Neural cell (in vitro differentiated cells): ENCODE results near the gene RBM17. TPM values are rescaled to one million over a fixed set of nuclear protein-coding genes. Genes with fewer than 3 reads are reported as not detected.

ENCODE experiments used
- H2AFZ ChIP-seq: fragments of 200-600, 300-800 bp; sonication (generic), shearing (Covaris generic); 2 replicates; pipeline ENCODE4 v1.6.0; 2014; ENCODE audit warnings: low read depth, mild to moderate bottlenecking, antibody characterized with exemption, low read length, moderate library complexity
- H3F3A ChIP-seq: fragments of 200-600 bp; shearing (Covaris generic); 2 replicates; pipeline ENCODE4 v1.6.1; 2016; ENCODE audit warnings: mild to moderate bottlenecking, moderate library complexity, mixed read lengths, antibody characterized with exemption, low read length; ENCODE audit not compliant: insufficient read depth, poor library complexity, severe bottlenecking
- H3K27ac ChIP-seq: fragments of 200-600, 300-800 bp; sonication (generic), shearing (Covaris generic); 2 replicates; pipeline ENCODE4 v1.5.1; 2014; ENCODE audit warnings: mild to moderate bottlenecking, low read length, moderate library complexity
- H3K27me3 ChIP-seq: fragments of 300-800, 200-600 bp; sonication (generic), shearing (Covaris generic); 2 replicates; pipeline ENCODE4 v1.6.0; 2014; ENCODE audit warnings: mild to moderate bottlenecking, low read depth, low read length, moderate library complexity; ENCODE audit not compliant: insufficient read depth
- H3K36me3 ChIP-seq: fragments of 300-800, 200-600 bp; sonication (generic), shearing (Covaris generic); 2 replicates; pipeline ENCODE4 v1.5.1; 2014; ENCODE audit warnings: mild to moderate bottlenecking, antibody characterized with exemption, low read length, moderate library complexity; ENCODE audit not compliant: insufficient read depth
- H3K4me2 ChIP-seq: fragments of 300-800, 200-600 bp; sonication (generic), shearing (Covaris generic); 2 replicates; pipeline ENCODE4 v1.6.0; 2014; ENCODE audit warnings: mild to moderate bottlenecking, low read length
- H3K4me3 ChIP-seq: fragments of 300-800, 200-600 bp; sonication (generic), shearing (Covaris generic); 2 replicates; pipeline ENCODE4 v1.5.1; 2014; ENCODE audit warnings: mild to moderate bottlenecking, low read length, moderate library complexity
- H3K79me2 ChIP-seq: fragments of 200-600 bp; shearing (Covaris generic); replicated peaks from 2 replicates; pipeline ENCODE4 v1.6.0; 2014; ENCODE audit warnings: mild to moderate bottlenecking, low read length, moderate library complexity; ENCODE audit not compliant: insufficient read depth
- H3K9ac ChIP-seq: fragments of 300-800, 200-600 bp; sonication (generic), shearing (Covaris generic); 2 replicates; pipeline ENCODE4 v1.6.1; 2016; ENCODE audit warnings: mild to moderate bottlenecking, low read length, mixed read lengths
- H3K9me2 ChIP-seq: fragments of 200-600 bp; shearing (Covaris generic); 2 replicates; pipeline ENCODE4 v1.6.1; 2016; ENCODE audit warnings: mild to moderate bottlenecking, low read length, mixed read lengths; ENCODE audit not compliant: insufficient read depth
- H3K9me3 ChIP-seq: fragments of 200-600, 300-800 bp; sonication (generic), shearing (Covaris generic); 2 replicates; pipeline ENCODE4 v1.6.1; 2016; ENCODE audit warnings: mild to moderate bottlenecking, mixed run types, low read length, moderate library complexity, mixed read lengths
- H4K20me1 ChIP-seq: fragments of 200-600 bp; shearing (Covaris generic); 2 replicates; pipeline ENCODE4 v1.6.1; 2016; ENCODE audit warnings: mild to moderate bottlenecking, mixed run types; ENCODE audit not compliant: insufficient read depth
- CTCF ChIP-seq: fragments of 450-650 bp; IDR thresholded peaks from 2 replicates; pipeline ENCODE4 v1.5.1; 2014; ENCODE audit warnings: antibody characterized with exemption, mild to moderate bottlenecking, moderate library complexity; ENCODE audit not compliant: poor library complexity, severe bottlenecking
- EP300 ChIP-seq: fragments of 450-650 bp; conservative IDR thresholded peaks from 2 replicates; pipeline ENCODE4 v1.6.1; 2014; ENCODE audit warnings: antibody characterized with exemption, mild to moderate bottlenecking, moderate library complexity; ENCODE audit not compliant: poor library complexity, severe bottlenecking
- EZH2 ChIP-seq: fragments of 200-600, 300-800 bp; shearing (Covaris generic), sonication (generic); IDR thresholded peaks from 2 replicates; pipeline ENCODE4 v1.6.1; 2014; ENCODE audit warnings: antibody characterized with exemption, low read length, borderline replicate concordance, mild to moderate bottlenecking; ENCODE audit not compliant: insufficient read depth, poor library complexity, severe bottlenecking
- MXI1 ChIP-seq: fragments of 450-650 bp; conservative IDR thresholded peaks from 2 replicates; pipeline ENCODE4 v1.6.1; 2014; ENCODE audit warnings: antibody characterized with exemption, mild to moderate bottlenecking; ENCODE audit not compliant: poor library complexity, severe bottlenecking
- POLR2AphosphoS5 ChIP-seq: IDR thresholded peaks from 2 replicates; pipeline ENCODE4 v1.6.1; 2012
- RAD21 ChIP-seq: fragments of 450-650 bp; conservative IDR thresholded peaks from 2 replicates; pipeline ENCODE4 v1.6.1; 2014; ENCODE audit warnings: antibody characterized with exemption, mild to moderate bottlenecking, moderate library complexity
- REST ChIP-seq: IDR thresholded peaks from 2 replicates; pipeline ENCODE4 v1.6.1; 2012; ENCODE audit warnings: borderline replicate concordance
- SMC3 ChIP-seq: fragments of 450-650 bp; conservative IDR thresholded peaks from 2 replicates; pipeline ENCODE4 v1.6.1; 2014; ENCODE audit warnings: antibody characterized with exemption, mild to moderate bottlenecking, moderate library complexity; ENCODE audit not compliant: poor library complexity
- TAF1 ChIP-seq: IDR thresholded peaks from 2 replicates; pipeline ENCODE4 v1.6.1; 2012; ENCODE audit warnings: low read depth
- polyA plus RNA-seq: library from polyadenylated mRNA; depleted of rRNA; stranded (reverse); fragments of >200 nt; gene quantifications from 2 replicates; pipeline ENCODE4 v1.2.3, GENCODE V29; 2014

Gene RBM17
- polyA plus RNA-seq, 1 donor from 2014 or later = 109 TPM

DNA sequence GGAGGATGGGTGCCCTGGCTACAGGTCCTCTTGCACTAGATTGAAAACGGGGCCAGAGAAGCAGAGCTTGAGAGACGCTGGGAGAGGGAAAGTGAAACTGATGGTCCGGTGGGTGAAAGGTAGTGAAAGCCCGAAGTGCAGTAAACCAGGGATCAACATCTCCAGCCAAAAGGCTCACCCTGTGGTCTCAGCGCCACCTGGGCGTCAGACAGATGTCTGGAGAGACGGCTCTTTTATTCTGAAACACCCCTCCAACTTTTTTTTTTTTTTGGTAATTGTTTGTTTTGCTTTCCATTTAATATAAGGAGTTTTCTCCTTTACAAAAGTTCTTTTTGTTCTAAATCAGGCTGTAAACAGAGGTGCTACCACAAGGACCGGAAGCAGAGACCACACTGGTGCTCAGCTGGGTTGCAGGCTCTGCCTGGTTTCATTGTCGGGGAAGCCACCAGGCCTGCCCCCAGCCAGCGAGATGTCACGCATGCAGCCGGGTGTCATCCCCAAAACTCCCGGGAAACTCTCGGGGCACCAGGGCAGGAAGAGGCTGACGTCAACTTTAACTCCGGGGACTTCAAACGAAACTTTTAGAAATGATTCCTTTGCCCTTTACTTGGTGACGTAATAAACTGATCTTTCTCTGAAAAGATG is 37.9 kb upstream of the RBM17 start:
- Histone ChIP-seq H3K9me2 (no peaks in the 10 kb centered on the region), H2AFZ (no peak overlapping the region), H3K4me2 (no peak overlapping the region), H3K27me3 (no peaks in the 10 kb centered on the region), H3K36me3 (no peaks in the 10 kb centered on the region), H3K9me3 (no peaks in the 10 kb centered on the region), H3K4me3 (no peak overlapping the region), H3F3A (no peaks in the 10 kb centered on the region), H3K9ac (no peak overlapping the region), H3K79me2 (no peaks in the 10 kb centered on the region), H4K20me1 (no peaks in the 10 kb centered on the region), H3K27ac (no peak overlapping the region)
- TF ChIP-seq REST (no peak), POLR2AphosphoS5 (no peak), EZH2 (no peak), MXI1 (no peak), RAD21 (no peak), SMC3 (no peak), TAF1 (no peak), CTCF (no peak), EP300 (no peak)

DNA sequence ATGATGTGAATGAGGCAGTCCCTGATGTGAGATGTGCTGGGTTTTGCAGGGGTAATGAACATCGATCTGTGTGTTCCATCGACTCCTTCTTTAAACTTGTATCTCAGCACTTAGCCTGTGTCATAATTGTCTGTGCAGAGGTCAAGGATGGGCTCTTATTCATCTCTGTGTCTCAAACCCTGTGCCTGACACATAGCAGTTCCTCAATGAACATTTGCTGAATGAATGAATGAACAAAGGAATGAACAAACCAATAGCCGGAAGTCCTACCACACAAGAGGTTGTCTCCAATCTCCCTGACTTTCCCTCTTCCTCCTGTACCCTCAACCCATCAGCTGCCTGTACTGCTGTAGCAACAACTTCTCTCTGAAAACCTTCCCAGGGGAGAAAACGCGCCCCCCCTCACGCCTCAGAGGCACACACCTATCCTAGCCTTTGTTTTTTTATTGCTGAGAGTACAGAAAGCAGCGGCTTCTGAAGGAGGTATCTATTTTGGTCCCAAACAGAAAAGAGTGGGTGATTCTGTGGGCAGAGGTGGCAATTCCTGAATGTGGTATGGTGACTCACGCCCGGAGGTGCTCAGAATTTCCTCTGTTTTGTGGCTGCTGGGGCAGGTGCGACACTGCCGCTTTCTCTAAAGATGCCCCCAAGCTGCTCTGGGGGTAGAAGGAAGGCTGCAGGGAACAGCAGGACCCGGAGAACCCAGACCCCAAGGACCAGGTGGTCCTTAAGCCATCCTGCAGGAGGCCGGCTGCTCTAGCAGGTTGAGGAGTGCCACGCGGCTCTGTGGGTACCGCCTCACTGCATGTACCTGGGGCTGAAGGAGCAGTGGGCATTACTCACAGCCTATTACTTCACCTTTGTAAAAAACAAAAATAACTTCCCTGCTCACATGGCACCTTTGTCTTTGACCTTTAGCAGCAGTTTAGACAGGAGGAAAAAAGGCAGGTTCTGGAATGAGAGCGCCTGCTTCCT is 36.3 kb upstream of the RBM17 start:
- no peaks in the 10 kb centered on the region for H3K36me3 ChIP-seq
- TF ChIP-seq TAF1 = no peak
- TF ChIP-seq POLR2AphosphoS5 = no peak
- TF ChIP-seq RAD21 = no peak
- TF ChIP-seq EP300 = no peak
- TF ChIP-seq MXI1 = no peak
- H3K9ac ChIP-seq = no peak overlapping the region
- H3K79me2 ChIP-seq = no peaks in the 10 kb centered on the region
- no peak overlapping the region for H2AFZ ChIP-seq
- H3K9me2 ChIP-seq = no peaks in the 10 kb centered on the region
- H3K27ac ChIP-seq = no peak overlapping the region
- H3K27me3 ChIP-seq = no peaks in the 10 kb centered on the region
- H3F3A ChIP-seq = no peaks in the 10 kb centered on the region
- no peaks in the 10 kb centered on the region for H3K9me3 ChIP-seq
- no peaks in the 10 kb centered on the region for H4K20me1 ChIP-seq
- H3K4me2 ChIP-seq = no peak overlapping the region
- no peak overlapping the region for H3K4me3 ChIP-seq
